GM19468 (cell line): ENCODE results near the gene DNAJC5.
"Not testable (repeated sequence)": the region's sequence is repeated elsewhere in the genome, so short reads cannot be mapped to it uniquely, and the experiment has no call there.

Experiments
- ATAC-seq: cut with Tn5 transposase; IDR thresholded peaks from one replicate; pipeline ENCODE4 v1.9.1; 2021; ENCODE audit warnings: mild to moderate bottlenecking, moderate library complexity, moderate number of reproducible peaks; ENCODE audit not compliant: unreplicated experiment; ENCODE audit errors: extremely low read depth

DNAJC5 gene

GRCh38 chr20:63894358-63895201 is at the start of gene DNAJC5:
Gene DNAJC5 (plus strand): TSS chr20:63895126. CDS start chr20:63928346, 33,220 bp downstream.
- peak; percentile 78 for ATAC-seq

DNA sequence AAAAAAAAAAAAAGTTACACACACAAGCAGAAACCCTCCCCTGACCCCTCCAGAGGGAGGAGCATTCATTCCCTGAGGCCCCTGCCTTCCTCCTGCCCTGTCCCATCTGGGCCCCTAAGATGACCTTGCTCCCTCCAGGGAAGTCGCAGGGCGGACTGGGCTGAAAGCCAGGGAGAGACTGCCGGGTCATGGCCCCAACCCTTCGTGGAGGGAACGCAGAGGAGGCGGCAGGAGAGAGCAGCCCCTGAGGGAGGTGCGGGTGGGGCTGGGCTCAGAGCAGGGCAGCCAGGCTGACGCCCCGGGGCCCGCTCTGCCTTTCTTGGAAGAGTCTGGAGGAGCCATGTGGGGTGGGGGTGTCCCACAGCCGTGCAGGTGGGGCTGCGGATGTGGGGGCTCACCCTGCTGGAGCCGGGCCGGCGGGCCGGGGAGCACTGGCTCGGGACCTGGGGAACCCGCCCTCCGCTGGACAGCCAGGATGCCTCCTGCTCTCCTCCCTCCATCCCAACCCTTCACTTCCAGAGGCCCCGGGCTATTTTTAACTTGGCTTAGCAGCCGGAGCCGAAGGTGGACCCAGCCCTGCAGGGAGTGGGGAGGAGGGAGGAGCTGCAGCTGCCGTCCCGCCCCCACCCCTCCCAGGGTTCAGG is 48.7 kb upstream of the DNAJC5 start:
- ATAC-seq: no peak

- ATAC-seq: no peak
These were observed 48.1 kb upstream of the DNAJC5 start for GRCh38 chr20:63846888-63847236.

DNA sequence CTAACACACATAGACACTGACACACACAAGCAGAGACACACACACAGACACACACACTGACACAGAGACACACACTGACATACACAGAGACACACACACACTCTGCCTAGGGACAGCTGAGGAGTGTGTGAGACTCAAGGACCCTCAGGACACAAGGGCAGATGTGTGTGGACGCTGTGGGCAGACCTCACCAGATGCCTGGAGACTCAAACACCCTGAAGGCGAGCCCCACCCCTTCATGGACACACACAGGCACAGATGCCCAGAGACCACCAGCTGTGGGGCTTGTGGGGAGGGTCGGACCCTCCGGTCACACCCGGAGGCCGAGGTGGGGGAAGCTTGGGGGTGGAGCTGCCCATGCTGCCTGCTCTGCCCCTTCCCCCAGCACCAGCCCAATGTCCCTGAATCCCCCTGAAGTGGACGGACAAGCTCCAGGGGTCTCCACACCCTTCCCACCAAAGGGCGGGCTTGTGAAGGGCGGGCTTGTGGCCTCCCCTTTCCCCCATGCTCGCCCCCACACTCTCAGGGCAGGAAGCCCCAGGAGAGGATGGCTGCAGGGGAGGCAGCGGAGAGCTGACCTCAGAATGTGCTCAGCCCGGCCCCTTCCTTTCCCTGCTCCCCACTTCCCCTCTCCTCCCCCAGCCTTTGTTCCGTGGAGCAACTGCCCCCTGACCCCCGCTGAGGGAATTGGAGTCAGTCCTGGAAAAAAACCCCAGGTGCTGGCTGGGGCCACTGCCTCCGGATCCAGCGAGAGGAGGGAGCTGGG is 47.5 kb upstream of the DNAJC5 start:
- ATAC-seq: no peak

GRCh38 chr20:63848003-63848911 is 46.7 kb upstream of the DNAJC5 start:
- no peak for ATAC-seq

DNA sequence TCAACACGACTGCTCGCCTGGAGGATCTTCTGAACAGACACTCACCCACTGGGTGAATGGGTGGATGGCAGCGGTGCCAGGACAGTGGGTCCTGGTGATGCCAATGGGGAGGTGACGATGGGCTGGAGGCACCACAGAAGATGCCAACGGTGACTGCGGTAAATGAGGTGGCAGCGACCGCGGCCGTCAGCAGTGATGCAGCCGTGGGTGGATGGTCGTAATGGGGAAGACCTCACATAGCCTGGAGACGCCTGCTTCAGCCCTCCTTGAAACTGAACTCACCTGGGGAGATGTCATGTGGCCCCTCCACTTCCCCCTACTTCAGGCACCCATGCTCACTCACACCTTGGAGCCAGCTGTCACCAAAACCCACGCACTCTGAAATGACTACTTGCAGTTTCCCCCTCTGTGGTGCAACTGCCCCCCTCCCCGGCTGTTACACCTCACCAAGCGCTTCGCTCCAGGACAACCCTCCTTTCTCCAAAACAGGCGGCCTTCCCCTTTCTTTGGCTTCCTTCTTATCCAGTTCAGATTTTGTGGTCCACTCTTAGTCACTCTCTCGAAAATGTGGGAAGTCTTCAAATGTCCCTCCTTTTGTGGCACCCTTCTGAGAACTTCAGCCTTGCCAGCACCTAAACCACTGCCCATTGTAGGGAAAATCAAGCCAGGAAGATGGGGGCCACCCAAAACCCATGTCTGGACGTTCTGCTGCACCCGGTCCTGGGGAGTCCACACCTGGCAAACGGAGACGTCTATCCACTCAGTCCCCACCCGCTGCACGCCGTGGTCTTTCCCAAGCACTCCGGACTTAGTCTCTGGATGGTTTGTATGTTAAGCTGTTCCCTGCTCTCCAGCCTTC is 44.0 kb upstream of the DNAJC5 start:
- ATAC-seq: peak; percentile 42

DNA sequence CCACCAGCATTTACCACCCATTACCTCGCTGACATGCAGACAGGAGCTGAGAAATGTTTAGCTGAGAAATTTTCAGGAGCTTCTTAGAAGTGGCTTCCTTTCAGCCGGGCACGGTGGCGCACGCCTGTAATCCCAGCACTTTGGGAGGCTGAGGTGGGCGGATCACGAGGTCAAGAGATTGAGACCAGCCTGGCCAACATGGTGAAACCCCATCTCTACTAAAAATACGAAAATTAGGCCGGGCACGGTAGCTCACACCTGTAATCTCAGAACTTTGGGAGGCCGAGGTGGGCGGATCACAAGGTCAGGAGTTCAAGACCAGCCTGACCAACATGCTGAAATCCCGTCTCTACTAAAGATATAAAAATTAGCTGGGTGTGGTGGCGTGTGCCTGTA is 43.4 kb upstream of the DNAJC5 start:
- not testable (repeated sequence) for ATAC-seq

DNA sequence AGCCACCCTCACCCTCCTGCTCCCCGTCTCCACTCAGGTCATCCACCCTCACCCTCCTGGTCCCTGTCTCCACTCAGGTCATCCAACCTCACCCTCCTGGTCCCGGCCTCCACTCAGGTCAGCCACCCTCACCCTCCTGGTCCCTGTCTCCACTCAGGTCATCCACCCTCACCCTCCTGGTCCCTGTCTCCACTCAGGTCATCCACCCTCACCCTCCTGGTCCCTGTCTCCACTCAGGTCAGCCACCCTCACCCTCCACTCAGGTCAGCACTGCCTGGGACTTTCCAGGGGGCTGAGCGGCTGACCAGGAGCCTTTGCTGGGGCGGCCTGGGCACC is 41.2 kb upstream of the DNAJC5 start:
- ATAC-seq: not testable (repeated sequence)

GRCh38 chr20:63854069-63854765 is 40.7 kb upstream of the DNAJC5 start:
- no peak for ATAC-seq

DNA sequence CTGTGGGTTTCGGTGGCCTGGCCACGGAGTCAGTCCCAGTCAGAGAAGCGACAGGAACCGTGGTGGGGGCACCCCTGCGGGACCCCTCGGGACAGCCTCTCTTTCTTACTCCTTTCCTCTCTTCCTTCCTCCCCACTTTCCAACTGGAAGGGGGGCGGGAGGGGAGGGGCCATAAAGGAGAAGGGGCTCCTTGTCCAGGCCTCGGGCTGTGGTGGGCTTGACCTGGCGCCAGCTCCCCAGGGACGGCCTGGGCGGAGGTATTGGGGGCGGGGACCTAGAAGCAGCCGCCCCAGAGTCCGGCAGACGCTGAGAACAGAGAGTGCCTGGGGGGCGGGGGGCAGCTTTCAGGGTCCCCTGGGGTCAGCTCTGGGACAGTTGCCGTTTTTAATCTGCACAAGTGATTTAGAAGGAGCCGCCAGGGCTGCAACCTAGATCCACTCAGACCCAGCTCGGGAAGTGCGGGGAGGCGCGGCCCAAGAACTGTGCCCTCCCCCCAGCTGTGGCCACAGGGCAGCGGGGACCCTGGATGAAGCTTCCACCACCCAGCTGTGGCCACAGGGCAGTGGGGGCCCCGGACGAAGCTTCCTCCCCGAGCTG is 40.1 kb upstream of the DNAJC5 start:
- no peak for ATAC-seq

DNA sequence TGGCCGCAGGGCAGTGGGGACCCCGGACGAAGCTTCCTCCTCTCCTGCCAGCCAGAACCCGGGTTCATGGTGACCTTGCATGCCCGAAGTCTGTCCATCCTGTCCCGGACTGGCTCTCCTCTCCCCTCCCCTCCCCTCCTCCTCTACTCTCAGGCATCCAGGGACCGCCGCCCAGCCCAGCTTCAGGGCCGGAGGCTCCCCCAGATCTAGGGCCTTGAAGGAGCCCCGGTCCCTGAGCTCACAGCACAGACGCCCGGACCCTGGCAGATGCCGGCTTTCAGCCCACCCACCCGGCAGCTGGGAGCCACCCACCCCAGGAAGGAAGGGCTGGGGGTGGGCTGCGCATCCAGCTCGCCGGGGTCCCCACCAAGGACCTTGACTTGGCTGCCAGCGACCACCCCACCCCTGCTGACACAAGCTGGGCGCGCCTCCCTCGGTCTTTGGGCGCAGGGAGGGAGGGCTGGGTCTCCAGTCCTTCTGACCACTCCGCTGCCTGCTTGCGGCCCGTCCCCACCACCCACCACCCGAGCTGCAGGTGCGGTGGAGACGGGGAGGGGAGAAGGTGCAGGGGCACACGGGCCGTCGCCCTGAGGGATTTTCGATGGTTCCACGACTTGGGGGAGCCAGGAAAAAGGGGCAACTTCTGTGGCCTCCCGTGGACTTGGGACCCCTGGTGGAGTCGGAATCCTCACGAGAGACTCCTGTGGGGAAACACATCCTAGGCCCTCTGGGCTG is 39.4 kb upstream of the DNAJC5 start:
- no peak for ATAC-seq

DNA sequence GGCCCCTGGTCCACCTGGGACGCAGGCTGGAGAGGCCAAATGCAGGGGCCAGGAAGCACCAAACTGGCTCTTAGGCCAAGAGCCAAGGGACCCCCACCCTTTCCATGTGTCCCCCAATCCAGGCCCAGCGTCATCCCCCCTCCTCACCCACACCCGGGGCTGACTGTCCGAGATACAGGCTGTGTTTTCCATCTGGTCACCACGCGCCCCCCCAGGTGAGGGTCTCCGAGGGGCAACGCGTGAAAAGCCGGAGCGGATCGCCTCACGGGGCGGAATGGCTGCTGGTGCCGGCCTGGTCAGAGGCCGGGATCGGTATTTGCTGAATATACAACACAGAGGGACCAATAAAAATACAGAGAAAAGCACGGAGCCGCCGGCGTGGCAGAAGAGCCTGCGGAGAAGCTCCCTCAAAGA is 38.8 kb upstream of the DNAJC5 start:
- no peak for ATAC-seq

GRCh38 chr20:63857764-63858392 is 37.0 kb upstream of the DNAJC5 start:
- no peak for ATAC-seq

- no peak for ATAC-seq
These were observed 36.3 kb upstream of the DNAJC5 start for GRCh38 chr20:63858393-63859165.

- no peak for ATAC-seq
These were observed 35.7 kb upstream of the DNAJC5 start for GRCh38 chr20:63859166-63859699.
